ENCODE data around the gene EWSR1. TPM values are rescaled to one million over a fixed set of nuclear protein-coding genes. Genes with fewer than 3 reads are reported as not detected.
"Not testable (repeated sequence)": the region's sequence is repeated elsewhere in the genome, so short reads cannot be mapped to it uniquely, and the experiment has no call there.

EWSR1 gene, protein sequence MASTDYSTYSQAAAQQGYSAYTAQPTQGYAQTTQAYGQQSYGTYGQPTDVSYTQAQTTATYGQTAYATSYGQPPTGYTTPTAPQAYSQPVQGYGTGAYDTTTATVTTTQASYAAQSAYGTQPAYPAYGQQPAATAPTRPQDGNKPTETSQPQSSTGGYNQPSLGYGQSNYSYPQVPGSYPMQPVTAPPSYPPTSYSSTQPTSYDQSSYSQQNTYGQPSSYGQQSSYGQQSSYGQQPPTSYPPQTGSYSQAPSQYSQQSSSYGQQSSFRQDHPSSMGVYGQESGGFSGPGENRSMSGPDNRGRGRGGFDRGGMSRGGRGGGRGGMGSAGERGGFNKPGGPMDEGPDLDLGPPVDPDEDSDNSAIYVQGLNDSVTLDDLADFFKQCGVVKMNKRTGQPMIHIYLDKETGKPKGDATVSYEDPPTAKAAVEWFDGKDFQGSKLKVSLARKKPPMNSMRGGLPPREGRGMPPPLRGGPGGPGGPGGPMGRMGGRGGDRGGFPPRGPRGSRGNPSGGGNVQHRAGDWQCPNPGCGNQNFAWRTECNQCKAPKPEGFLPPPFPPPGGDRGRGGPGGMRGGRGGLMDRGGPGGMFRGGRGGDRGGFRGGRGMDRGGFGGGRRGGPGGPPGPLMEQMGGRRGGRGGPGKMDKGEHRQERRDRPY
- 100 to 1,000 TPM; 458 to 522 (median 474) TPM for total RNA-seq

DNA sequence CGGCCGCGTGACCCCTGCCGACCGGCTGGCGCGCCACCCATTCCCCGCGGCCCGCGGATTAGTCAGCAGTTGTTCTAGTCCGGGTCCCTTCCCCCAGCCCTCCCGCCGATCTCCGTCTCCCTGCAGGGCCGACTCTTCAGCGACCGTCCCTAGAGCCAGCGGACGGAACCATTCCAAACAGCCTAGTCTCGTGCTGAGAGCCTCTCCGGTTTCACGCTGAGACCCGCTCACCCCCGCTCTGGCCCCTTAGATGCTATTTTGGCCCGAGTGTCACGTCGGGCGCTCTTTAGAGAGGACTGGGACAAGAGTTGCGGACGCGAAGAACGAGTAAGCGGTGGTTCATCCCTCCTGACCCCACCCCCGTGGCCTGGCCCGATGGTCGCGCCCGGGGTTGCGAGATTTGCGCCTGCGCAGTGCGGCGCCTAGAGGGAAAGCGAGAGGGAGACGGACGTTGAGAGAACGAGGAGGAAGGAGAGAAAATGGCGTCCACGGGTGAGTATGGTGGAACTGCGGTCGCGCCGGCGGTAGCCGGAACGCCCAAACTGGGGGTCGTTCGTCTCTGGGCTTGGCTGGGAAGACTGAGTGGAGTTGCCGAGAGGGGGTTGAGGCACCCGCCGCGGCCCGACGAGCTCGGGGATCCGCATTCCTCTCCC is at the start of gene EWSR1, which contains the start of gene RHBDD3:
Gene EWSR1 (plus strand): TSS at position 411 of the 653 bp plus-strand sequence. CDS start 69 bp downstream, at position 480.
Gene RHBDD3 (minus strand): TSS at position 124 of the 653 bp plus-strand sequence. CDS start 2,355 bp downstream, outside the sequence.
- H3K4me1 Mint-ChIP-seq (ENCODE audit: low read depth): peaks cover 43% of the 10 kb centered on the region
- peak; percentile 87 to 90 for ATAC-seq
- H3K4me3 Mint-ChIP-seq: peak within 1 kb of the TSS; percentile 96
- H3K27me3 Mint-ChIP-seq (ENCODE audit: low read depth): no peaks in the 10 kb centered on the region
- peaks cover 44% of the 10 kb centered on the region for H3K36me3 Mint-ChIP-seq (ENCODE audit: insufficient read depth)
- no peaks in the 10 kb centered on the region for H3K9me3 Mint-ChIP-seq
- DNase-seq: peak; percentile 96

DNA sequence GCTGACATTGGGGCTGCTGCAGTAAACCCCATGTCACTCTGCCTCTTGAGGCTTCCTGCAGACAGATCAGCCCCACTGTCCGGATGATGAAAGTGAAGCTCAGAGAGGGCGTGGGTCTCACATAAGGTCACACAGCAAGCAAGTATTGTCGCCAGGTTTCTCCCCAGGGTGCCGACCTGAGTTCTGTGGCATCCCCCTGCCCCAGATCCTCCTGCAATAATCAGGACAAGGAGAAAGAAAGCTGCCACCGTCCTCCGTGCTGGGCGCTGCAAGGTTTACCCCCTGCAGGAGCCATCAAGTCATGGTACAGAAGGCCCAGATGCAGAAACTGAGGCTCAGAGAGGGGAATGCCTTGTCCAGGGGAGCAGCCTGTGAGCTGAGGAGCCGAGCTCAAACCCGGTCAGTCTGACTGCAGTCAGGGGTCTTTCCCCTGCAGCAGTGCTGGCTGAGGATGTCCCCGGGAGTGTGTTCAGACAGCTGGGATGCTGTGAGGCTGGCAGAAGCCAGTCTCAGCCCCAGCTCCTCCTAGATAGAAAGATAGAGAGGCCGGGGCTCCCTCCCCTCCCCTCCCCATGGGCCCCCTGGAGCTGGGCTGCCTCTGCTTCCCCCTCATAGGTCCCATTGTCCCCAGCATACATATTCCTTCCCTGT is 49.2 kb upstream of the EWSR1 start:
- DNase-seq (no peak), ATAC-seq (no peak)
- Mint-ChIP-seq H3K9me3 (no peaks in the 10 kb centered on the region), H3K4me1 (ENCODE audit: low read depth) (no peaks in the 10 kb centered on the region), H3K36me3 (ENCODE audit: insufficient read depth) (no peaks in the 10 kb centered on the region), H3K27me3 (ENCODE audit: low read depth) (peaks cover 4% of the 10 kb centered on the region), H3K4me3 (no peak overlapping the region)

DNA sequence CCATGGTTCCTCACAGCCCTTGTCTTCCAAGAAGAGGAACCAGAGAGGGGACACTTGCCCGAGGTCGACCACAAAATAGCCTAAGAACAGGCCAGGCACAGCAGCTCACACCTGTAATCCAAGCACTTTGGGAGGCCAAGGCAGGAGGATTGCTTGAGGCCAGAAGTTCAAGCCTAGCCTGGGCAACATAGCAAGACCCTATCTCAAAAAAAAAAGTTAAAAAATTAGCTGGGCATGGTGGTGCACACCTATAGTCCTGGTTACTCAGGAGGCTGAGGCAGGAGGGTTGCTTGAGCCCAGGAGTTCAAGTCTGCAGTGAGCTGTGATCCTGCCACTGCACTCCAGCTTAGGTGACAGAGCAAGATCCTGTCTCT is 48.7 kb upstream of the EWSR1 start:
- H3K9me3 Mint-ChIP-seq; ATAC-seq; H3K4me1 Mint-ChIP-seq (ENCODE audit: low read depth); H3K27me3 Mint-ChIP-seq (ENCODE audit: low read depth); H3K36me3 Mint-ChIP-seq (ENCODE audit: insufficient read depth); DNase-seq; H3K4me3 Mint-ChIP-seq: not testable (repeated sequence)

DNA sequence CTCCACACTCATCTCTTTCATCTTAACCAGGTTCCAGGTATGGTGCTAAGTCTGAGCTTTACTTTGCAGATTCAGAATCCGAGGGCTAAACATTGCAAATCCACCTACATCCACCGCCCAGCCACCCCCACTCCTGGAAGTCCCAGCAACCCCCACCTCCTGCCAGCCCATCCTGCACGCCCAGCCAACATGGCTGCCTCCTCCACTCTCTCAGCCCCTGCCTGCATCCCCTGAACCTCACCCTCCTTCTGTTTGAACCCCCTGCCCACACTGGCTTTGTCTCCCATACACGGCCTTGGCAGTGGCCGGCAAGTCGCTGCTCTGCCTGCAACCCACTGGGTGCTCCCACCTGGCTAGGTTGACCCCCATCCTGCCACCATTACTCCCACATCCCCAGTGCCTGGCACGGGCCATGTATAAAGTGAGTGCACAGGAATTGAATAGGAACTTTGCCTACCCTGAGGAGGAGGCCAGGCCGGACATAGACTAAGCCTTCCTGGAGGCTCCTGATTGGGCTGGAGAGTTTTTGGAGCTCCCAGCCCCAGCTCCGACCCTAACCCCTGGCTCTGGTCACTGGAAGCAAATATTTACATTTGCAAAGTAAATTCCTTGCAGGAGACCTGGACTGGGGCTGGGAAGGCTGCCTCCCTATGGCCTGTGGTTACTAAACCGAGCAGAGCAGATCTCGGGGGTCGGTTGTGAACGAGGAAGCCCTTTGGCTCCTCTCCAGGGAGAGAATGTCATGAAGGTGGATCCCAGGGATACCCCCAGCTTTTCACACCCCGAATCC is 48.0 kb upstream of the EWSR1 start:
- no peak overlapping the region for H3K4me3 Mint-ChIP-seq
- H3K36me3 Mint-ChIP-seq (ENCODE audit: insufficient read depth): no peaks in the 10 kb centered on the region
- peaks cover 1% of the 10 kb centered on the region for H3K27me3 Mint-ChIP-seq (ENCODE audit: low read depth)
- no peaks in the 10 kb centered on the region for H3K4me1 Mint-ChIP-seq (ENCODE audit: low read depth)
- ATAC-seq (no peak), DNase-seq (no peak)
- no peaks in the 10 kb centered on the region for H3K9me3 Mint-ChIP-seq

DNA sequence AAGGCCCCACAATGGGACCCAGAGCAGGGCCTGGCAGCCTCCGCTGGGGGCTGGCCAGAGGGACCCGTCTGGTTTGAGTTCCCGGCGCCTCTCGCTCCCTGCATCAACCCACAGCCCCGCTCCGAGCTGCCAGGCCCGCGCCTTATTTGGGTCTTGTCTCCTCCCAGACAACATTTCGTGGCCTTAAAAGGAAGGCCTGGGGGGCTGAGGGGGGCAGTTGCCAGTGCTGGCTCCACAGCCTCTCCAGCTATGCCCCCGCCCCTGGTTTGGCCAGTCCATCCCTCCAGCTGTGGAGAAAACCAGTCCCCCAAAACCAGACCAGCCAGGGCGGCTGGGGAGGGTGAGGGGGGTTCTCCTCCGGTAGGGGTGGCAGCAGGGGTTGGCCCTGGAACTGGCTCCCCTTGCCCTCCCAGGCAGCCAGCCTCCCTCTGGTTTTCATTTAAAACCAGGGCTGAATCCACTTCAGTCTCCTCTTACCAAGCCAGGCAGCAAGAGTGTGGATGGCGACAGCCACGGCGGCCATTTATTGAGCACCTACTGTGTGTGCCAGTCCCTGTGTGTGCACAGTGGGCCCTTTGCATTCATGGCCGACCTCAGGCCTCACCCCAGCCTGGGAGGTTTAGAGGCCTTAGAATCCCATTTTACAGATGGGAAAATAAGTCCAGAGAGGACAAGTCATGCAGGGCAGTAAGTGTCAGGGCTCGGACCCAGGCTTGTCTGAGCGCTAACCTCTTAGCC is 43.8 kb upstream of the EWSR1 start:
- Mint-ChIP-seq H3K36me3 (ENCODE audit: insufficient read depth) (no peaks in the 10 kb centered on the region), H3K4me3 (no peak overlapping the region), H3K27me3 (ENCODE audit: low read depth) (peaks cover 3% of the 10 kb centered on the region), H3K9me3 (no peaks in the 10 kb centered on the region), H3K4me1 (ENCODE audit: low read depth) (no peaks in the 10 kb centered on the region)
- ATAC-seq (no peak), DNase-seq (no peak)

DNA sequence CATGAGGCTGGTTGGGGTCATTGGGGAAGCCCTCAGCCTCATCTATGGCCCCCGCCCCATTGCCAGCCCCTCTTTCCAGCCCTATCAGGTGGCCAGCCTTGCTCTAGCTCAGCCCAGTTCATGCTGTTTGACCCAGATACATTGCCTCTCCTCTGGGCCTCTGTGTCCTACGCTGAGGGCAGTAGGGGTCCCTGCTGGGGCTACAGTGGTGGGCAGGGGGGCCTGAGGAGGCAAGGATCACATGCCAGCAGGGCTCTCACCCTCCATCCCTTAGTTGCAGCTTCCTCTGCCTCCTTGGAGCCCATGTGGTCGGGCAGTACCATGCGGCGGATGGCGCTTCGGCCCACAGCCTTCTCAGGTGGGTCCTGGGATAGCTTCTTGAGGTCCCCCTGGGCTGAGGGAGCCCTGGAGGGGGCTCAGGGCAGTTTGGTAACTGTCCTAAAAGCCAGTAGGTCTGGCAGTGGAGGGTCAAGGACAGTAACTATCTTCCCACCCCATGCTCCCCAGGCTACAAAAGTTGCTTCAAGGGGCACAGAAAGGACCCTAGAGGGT is 43.1 kb upstream of the EWSR1 start:
- Mint-ChIP-seq H3K27me3 (ENCODE audit: low read depth) (peaks cover 3% of the 10 kb centered on the region), H3K9me3 (no peaks in the 10 kb centered on the region), H3K4me3 (no peak overlapping the region), H3K4me1 (ENCODE audit: low read depth) (no peaks in the 10 kb centered on the region), H3K36me3 (ENCODE audit: insufficient read depth) (no peaks in the 10 kb centered on the region)
- no peak for DNase-seq
- no peak for ATAC-seq

DNA sequence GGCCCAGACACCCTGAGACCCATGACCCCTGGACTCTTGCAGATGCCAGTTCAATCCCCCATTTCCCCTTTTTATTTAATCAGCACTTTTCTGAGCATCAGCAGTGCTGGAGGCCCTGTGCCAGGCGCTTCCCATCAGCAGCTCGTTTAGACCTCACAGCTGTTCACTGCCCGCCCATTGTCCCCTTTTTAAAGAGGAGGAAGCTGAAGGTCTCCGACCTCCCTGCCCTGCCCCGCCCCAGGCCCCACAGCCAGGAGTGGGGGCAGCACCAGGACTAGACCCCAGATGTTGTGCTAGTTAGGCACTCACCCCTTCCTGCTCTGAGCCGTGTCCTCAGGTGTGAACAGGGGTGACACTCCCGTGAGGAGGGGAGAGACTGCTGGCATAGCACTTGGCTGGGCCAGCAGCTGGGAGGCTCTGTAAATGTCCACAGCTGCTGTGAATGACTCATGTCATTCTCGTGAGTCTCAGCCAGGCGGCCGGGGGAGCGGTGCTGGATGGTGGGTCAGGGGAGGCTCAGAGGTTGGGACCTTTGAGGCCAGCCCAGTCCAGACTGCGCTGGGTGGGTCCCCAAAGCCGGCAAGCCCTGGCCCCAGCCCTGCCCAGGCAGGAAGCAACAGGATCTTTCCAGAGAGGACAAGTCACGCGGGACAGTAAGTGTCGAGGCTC is 42.5 kb upstream of the EWSR1 start:
- ATAC-seq (no peak), DNase-seq (no peak)
- no peaks in the 10 kb centered on the region for H3K9me3 Mint-ChIP-seq
- peaks cover 2% of the 10 kb centered on the region for H3K27me3 Mint-ChIP-seq (ENCODE audit: low read depth)
- H3K4me1 Mint-ChIP-seq (ENCODE audit: low read depth): no peaks in the 10 kb centered on the region
- no peak overlapping the region for H3K4me3 Mint-ChIP-seq
- H3K36me3 Mint-ChIP-seq (ENCODE audit: insufficient read depth): no peaks in the 10 kb centered on the region

DNA sequence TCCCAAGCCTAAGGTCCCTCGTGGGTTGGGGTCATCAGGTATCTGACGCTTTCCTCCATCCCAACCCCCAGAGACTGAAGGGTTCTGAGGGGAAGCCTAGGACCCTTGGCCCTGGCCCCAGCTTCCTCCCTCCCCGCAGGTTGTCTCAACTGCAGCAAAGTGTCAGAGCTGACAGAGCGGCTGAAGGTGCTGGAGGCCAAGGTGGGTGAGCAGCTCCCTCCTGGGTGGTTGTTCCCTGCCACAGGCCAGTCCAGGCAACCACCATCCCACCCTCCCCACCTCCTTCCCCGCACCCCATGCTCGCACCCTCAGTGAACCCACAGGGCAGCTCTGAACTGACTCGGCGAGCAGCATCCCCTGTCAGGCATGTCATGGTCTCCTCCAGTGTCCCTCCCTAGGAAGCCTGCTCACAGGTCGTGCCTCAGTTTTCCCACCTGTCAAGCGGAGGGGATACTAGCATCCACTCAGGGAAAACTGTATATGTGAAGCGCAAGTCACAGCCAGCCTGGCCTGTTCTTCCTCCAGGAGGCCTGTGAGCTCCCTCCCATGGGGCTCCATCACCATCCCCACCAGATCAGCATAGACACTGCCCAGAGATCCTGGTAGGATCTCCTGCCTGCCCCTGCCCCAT is 41.6 kb upstream of the EWSR1 start:
- DNase-seq: no peak
- Mint-ChIP-seq H3K4me1 (ENCODE audit: low read depth) (no peaks in the 10 kb centered on the region), H3K36me3 (ENCODE audit: insufficient read depth) (no peaks in the 10 kb centered on the region), H3K9me3 (no peaks in the 10 kb centered on the region), H3K27me3 (ENCODE audit: low read depth) (peaks cover 2% of the 10 kb centered on the region), H3K4me3 (no peak overlapping the region)
- no peak for ATAC-seq

DNA sequence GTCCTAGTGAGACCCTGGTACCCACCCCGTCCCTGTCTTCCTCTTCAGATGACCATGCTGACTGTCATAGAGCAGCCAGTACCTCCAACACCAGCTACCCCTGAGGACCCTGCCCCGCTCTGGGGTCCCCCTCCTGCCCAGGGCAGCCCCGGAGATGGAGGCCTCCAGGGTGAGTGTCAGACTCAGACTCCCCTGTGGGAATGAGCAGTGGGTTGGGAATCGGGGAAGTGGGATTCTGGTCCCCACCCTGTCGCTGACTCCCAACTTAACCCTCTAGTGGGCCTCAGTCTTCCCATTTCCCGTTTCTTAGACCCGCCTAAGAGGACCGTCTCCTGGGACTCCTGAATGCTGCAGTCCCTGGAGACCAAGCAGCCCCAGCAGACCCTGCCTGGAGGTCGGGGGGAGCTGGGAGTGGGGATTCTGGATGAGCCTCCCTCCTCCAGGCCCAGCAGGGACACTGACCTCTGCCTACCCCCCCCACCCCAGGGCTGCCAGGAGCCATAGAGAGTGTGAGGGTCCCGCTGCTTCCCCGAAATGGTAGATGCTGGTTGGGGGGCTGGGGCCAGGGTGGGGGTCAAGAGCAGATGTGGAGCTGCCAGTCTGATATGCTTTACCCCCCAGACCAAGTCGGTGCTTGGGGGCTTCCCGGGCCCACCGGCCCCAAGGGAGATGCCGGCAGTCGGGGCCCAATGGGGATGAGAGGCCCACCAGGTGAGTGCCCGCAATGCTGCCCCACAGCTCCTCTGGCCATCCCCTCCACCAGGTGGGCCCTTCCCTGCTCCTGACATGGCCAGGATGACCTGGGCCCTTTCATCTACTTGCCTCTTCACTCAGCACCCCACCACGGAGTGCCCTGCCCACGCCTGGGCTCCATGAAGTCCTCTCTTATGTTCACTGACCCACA is 36.8 kb upstream of the EWSR1 start:
- Mint-ChIP-seq H3K27me3 (ENCODE audit: low read depth) (peaks cover 4% of the 10 kb centered on the region), H3K4me1 (ENCODE audit: low read depth) (no peaks in the 10 kb centered on the region), H3K9me3 (peaks cover 6% of the 10 kb centered on the region), H3K4me3 (no peak overlapping the region), H3K36me3 (ENCODE audit: insufficient read depth) (no peaks in the 10 kb centered on the region)
- DNase-seq: no peak
- ATAC-seq: no peak

DNA sequence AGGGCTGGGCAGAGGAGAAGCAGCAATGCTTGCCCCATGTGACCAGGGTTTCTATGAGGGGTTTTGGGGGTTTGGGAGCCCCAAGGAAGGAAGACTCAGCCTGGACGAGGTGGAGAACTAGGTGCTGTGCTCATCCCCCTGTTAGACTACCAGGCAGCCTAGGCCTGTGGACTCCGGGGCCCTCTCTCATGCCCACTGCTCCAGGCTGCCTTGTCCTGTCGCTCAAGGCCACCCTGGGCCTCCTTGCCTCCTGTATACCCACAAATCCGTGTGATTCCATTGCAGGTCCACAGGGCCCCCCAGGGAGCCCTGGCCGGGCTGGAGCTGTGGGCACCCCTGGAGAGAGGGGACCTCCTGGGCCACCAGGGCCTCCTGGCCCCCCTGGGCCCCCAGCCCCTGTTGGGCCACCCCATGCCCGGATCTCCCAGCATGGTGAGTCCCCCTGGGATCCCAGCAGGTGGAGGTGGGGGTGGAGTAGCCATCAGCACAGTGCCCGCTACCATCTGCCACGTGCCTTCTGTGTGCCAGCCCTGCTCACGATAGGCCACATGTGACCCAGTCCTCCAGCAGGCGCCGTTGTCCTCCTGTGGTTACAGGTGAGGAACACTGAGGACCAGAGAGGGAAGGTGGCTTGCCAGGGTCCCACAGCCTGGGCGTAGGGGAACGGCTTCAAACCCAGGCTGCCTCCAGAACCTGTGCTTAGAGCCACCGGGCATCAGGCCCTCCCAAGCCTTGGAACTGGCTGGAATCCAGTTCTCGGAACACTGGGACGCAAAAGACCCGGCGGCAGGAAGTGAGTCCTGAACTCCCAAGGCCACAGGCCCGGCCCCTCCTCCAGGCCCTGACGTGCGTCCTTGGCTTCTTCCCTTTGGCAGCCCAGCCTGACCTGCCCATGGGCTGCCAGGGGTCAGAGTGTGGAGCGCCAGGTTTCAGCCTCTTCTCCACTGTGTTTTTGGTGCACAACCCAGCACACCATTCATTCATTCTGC is 35.8 kb upstream of the EWSR1 start:
- H3K4me1 Mint-ChIP-seq (ENCODE audit: low read depth): no peaks in the 10 kb centered on the region
- no peak for ATAC-seq
- no peak for DNase-seq
- peaks cover 4% of the 10 kb centered on the region for H3K27me3 Mint-ChIP-seq (ENCODE audit: low read depth)
- H3K4me3 Mint-ChIP-seq: no peak overlapping the region
- peaks cover 6% of the 10 kb centered on the region for H3K9me3 Mint-ChIP-seq
- H3K36me3 Mint-ChIP-seq (ENCODE audit: insufficient read depth): no peaks in the 10 kb centered on the region
